A549 (cell line): ENCODE measurements around the gene CTNND2.

Experiments
- CHD4 ChIP-seq: fragments of 200-600 bp; sonication (generic); IDR thresholded peaks from 2 replicates; pipeline ENCODE4 v1.6.1; 2016; ENCODE audit warnings: antibody characterized with exemption, mild to moderate bottlenecking, borderline replicate concordance
- EP300 ChIP-seq, 2 experiments: fragments of >200 bp; sonication (Bioruptor Twin); formaldehyde crosslinking; IDR thresholded peaks; 2 replicates in 1 of 2; 3 replicates in 1 of 2; pipeline ENCODE4 v1.6.1; 2016 to 2017
- FOSB ChIP-seq: fragments of 250-450 bp; sonication (Bioruptor Pico); IDR thresholded peaks from 2 replicates; pipeline ENCODE4 v1.5.0; 2020; ENCODE audit warnings: mild to moderate bottlenecking, moderate library complexity
- HOXA7 ChIP-seq: fragments of 250-450 bp; sonication (Bioruptor Pico); IDR thresholded peaks from 2 replicates; pipeline ENCODE4 v1.5.0; 2020; ENCODE audit warnings: mild to moderate bottlenecking, moderate library complexity
- JUN ChIP-seq, 2 experiments: fragments of >200 bp; sonication (Bioruptor Twin); formaldehyde crosslinking; IDR thresholded peaks; 2 replicates in 1 of 2; 3 replicates in 1 of 2; pipeline ENCODE4 v1.6.1; 2016 to 2017
- MAFK ChIP-seq: fragments of 450-650 bp; IDR thresholded peaks from 2 replicates; pipeline ENCODE4 v1.6.1; 2014; ENCODE audit not compliant: partially characterized antibody
- POLR2A ChIP-seq: IDR thresholded peaks from 2 replicates; pipeline ENCODE4 v1.6.1; 2012; ENCODE audit warnings: mild to moderate bottlenecking, low read length
- RAD21 ChIP-seq, 2 experiments: fragments of >200 bp in 1 of 2; sonication (Bioruptor Twin) in 1 of 2; formaldehyde crosslinking in 1 of 2; IDR thresholded peaks in 1 of 2; conservative IDR thresholded peaks in 1 of 2; 2 replicates in 1 of 2; 3 replicates in 1 of 2; pipeline ENCODE4 v1.6.1; 2012 to 2018; ENCODE audit warnings: inconsistent platforms in 1 of 2
- TF ChIP-seq, protein P1 (sequence below): IDR thresholded peaks from 2 replicates; pipeline ENCODE4 v1.6.1; 2012
- TF ChIP-seq, protein P2 (sequence below): fragments of >200 bp; sonication (Bioruptor Twin); formaldehyde crosslinking; IDR thresholded peaks from 3 replicates; pipeline ENCODE4 v1.5.1; 2016
- TF ChIP-seq, protein P3 (sequence below): fragments of 450-650 bp; IDR thresholded peaks from 2 replicates; pipeline ENCODE4 v1.6.1; 2014; ENCODE audit warnings: antibody characterized with exemption
- TF ChIP-seq, protein P4 (sequence below): fragments of 200-600 bp; sonication (generic); IDR thresholded peaks from 2 replicates; pipeline ENCODE4 v1.6.1; 2016; ENCODE audit warnings: antibody characterized with exemption, mild to moderate bottlenecking, moderate library complexity

DNA sequence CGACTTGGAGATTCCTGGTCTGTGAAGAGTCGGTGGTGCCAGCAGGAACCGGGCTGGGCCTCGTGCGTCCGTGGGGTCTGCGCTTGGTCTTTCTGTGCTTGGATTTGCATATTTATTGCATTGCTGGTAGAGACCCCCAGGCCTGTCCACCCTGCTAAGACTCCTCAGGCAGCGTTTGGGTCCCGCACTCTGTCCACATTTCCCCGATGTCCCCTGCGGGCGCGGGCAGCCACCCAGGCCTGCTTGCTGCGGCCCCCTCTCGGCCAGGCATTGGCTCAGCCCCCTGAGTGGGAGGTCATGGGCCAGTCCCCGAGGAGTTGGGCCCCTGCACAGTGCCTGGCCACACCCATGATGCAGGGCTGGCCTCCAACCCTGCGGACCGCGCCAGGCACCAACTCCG is 27.4 kb upstream of the CTNND2 start:
- TF ChIP-seq RAD21 (conservative IDR thresholded peaks at IDR 0.05 in 1 of 2, IDR thresholded peaks at IDR 0.05 in 1 of 2) = no peak
- no peak for TF ChIP-seq EP300 (IDR thresholded peaks at IDR 0.05)
- no peak for TF ChIP-seq POLR2A
- TF ChIP-seq, protein P1, sequence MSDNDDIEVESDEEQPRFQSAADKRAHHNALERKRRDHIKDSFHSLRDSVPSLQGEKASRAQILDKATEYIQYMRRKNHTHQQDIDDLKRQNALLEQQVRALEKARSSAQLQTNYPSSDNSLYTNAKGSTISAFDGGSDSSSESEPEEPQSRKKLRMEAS = no peak
- TF ChIP-seq, protein P2, sequence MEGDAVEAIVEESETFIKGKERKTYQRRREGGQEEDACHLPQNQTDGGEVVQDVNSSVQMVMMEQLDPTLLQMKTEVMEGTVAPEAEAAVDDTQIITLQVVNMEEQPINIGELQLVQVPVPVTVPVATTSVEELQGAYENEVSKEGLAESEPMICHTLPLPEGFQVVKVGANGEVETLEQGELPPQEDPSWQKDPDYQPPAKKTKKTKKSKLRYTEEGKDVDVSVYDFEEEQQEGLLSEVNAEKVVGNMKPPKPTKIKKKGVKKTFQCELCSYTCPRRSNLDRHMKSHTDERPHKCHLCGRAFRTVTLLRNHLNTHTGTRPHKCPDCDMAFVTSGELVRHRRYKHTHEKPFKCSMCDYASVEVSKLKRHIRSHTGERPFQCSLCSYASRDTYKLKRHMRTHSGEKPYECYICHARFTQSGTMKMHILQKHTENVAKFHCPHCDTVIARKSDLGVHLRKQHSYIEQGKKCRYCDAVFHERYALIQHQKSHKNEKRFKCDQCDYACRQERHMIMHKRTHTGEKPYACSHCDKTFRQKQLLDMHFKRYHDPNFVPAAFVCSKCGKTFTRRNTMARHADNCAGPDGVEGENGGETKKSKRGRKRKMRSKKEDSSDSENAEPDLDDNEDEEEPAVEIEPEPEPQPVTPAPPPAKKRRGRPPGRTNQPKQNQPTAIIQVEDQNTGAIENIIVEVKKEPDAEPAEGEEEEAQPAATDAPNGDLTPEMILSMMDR = no peak
- no peak for TF ChIP-seq HOXA7 (CRISPR knock-in tag)
- TF ChIP-seq, protein P3, sequence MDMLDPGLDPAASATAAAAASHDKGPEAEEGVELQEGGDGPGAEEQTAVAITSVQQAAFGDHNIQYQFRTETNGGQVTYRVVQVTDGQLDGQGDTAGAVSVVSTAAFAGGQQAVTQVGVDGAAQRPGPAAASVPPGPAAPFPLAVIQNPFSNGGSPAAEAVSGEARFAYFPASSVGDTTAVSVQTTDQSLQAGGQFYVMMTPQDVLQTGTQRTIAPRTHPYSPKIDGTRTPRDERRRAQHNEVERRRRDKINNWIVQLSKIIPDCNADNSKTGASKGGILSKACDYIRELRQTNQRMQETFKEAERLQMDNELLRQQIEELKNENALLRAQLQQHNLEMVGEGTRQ = no peak
- TF ChIP-seq MAFK = no peak
- no peak for TF ChIP-seq JUN (IDR thresholded peaks at IDR 0.05)
- TF ChIP-seq FOSB (CRISPR knock-in tag) = no peak
- TF ChIP-seq CHD4 = no peak
- TF ChIP-seq, protein P4, sequence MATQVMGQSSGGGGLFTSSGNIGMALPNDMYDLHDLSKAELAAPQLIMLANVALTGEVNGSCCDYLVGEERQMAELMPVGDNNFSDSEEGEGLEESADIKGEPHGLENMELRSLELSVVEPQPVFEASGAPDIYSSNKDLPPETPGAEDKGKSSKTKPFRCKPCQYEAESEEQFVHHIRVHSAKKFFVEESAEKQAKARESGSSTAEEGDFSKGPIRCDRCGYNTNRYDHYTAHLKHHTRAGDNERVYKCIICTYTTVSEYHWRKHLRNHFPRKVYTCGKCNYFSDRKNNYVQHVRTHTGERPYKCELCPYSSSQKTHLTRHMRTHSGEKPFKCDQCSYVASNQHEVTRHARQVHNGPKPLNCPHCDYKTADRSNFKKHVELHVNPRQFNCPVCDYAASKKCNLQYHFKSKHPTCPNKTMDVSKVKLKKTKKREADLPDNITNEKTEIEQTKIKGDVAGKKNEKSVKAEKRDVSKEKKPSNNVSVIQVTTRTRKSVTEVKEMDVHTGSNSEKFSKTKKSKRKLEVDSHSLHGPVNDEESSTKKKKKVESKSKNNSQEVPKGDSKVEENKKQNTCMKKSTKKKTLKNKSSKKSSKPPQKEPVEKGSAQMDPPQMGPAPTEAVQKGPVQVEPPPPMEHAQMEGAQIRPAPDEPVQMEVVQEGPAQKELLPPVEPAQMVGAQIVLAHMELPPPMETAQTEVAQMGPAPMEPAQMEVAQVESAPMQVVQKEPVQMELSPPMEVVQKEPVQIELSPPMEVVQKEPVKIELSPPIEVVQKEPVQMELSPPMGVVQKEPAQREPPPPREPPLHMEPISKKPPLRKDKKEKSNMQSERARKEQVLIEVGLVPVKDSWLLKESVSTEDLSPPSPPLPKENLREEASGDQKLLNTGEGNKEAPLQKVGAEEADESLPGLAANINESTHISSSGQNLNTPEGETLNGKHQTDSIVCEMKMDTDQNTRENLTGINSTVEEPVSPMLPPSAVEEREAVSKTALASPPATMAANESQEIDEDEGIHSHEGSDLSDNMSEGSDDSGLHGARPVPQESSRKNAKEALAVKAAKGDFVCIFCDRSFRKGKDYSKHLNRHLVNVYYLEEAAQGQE = no peak
